ENCODE results near the gene CLNK.

DNA sequence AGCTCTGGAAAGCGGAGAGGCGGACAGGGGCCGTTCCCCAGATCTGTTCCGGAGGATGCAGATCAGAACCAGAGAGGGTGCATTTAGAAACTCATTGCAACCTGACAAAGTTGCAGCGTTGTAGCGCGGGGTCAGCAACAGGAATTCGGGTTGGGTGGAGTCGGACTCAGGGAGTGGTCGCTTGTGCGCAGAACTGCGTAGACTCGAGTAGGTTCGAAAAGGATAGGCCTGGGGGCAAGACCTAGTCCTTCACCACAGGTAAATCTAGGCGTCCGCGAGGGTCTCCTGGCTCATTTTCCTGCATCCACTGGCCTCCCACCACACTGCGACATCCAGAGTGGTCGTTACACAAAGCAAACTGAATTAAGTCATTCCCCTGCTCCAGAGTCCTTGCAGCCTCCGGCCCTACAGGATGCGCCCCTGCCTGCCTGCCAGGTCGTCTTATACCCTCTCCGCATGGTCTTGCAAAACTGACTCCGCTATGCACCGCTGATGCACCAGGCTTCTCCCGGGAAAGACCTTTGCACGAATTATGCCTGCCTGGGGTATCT lies 222.6 kb downstream of the CLNK start:
- TF ChIP-seq, protein P1, sequence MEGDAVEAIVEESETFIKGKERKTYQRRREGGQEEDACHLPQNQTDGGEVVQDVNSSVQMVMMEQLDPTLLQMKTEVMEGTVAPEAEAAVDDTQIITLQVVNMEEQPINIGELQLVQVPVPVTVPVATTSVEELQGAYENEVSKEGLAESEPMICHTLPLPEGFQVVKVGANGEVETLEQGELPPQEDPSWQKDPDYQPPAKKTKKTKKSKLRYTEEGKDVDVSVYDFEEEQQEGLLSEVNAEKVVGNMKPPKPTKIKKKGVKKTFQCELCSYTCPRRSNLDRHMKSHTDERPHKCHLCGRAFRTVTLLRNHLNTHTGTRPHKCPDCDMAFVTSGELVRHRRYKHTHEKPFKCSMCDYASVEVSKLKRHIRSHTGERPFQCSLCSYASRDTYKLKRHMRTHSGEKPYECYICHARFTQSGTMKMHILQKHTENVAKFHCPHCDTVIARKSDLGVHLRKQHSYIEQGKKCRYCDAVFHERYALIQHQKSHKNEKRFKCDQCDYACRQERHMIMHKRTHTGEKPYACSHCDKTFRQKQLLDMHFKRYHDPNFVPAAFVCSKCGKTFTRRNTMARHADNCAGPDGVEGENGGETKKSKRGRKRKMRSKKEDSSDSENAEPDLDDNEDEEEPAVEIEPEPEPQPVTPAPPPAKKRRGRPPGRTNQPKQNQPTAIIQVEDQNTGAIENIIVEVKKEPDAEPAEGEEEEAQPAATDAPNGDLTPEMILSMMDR (IDR thresholded peaks at IDR 0.05) = no peak
- TF ChIP-seq RNF2 (IDR thresholded peaks at IDR 0.05; ENCODE audit: borderline replicate concordance, low read depth) (no peak), POLR2A (IDR thresholded peaks at IDR 0.05; ENCODE audit: low read length) (no peak), CHD2 (IDR thresholded peaks at IDR 0.05; ENCODE audit: low read length, partially characterized antibody) (no peak)
- TF ChIP-seq, protein P2, sequence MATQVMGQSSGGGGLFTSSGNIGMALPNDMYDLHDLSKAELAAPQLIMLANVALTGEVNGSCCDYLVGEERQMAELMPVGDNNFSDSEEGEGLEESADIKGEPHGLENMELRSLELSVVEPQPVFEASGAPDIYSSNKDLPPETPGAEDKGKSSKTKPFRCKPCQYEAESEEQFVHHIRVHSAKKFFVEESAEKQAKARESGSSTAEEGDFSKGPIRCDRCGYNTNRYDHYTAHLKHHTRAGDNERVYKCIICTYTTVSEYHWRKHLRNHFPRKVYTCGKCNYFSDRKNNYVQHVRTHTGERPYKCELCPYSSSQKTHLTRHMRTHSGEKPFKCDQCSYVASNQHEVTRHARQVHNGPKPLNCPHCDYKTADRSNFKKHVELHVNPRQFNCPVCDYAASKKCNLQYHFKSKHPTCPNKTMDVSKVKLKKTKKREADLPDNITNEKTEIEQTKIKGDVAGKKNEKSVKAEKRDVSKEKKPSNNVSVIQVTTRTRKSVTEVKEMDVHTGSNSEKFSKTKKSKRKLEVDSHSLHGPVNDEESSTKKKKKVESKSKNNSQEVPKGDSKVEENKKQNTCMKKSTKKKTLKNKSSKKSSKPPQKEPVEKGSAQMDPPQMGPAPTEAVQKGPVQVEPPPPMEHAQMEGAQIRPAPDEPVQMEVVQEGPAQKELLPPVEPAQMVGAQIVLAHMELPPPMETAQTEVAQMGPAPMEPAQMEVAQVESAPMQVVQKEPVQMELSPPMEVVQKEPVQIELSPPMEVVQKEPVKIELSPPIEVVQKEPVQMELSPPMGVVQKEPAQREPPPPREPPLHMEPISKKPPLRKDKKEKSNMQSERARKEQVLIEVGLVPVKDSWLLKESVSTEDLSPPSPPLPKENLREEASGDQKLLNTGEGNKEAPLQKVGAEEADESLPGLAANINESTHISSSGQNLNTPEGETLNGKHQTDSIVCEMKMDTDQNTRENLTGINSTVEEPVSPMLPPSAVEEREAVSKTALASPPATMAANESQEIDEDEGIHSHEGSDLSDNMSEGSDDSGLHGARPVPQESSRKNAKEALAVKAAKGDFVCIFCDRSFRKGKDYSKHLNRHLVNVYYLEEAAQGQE (IDR thresholded peaks at IDR 0.05) = no peak
